A549 (cell line): ENCODE measurements around the gene GDF9. TPM values are rescaled to one million over a fixed set of nuclear protein-coding genes. Genes with fewer than 3 reads are reported as not detected.

Source experiments
- ATAC-seq, 2 experiments: fragments of 200-7000 bp in 1 of 2; fragments of >200 bp in 1 of 2; cut with Nextera tagmentation in 1 of 2; cut with Tn5 transposase in 1 of 2; 3 replicates each; pipeline versions ENCODE4 v1.8.0 to v1.9.1; 2018 to 2020; ENCODE audit warnings: mild to moderate bottlenecking in 1 of 2, moderate library complexity in 1 of 2
- CTCF ChIA-PET: fragments of 300-600 bp; sonication (Branson Sonifier 250); formaldehyde crosslinking; extraction: SDS; loops from one replicate; lab custom pipeline; 2021; ENCODE audit warnings: antibody characterized with exemption, inconsistent platforms; lab: Yijun Ruan, JAX
- POLR2A ChIA-PET: fragments of 350-600 bp; formaldehyde crosslinking; extraction: SDS; loops from one replicate; lab custom pipeline; 2021; ENCODE audit warnings: antibody characterized with exemption, inconsistent platforms; lab: Yijun Ruan, JAX
- DNase-seq, 2 experiments: peaks; one replicate each; pipeline versions ENCODE4 v3.0.0 to v3.0.0-alpha.2; 2011 to 2016; ENCODE audit warnings: low read depth in 1 of 2, low spot score in 1 of 2
- FAIRE-seq: peaks from 2 replicates; lab custom pipeline; 2011; peaks lifted over from hg19 to GRCh38; lab: Jason Lieb, UNC
- H3K27ac ChIP-seq, 2 experiments: fragments of >200 bp; sonication (Bioruptor Twin); formaldehyde crosslinking; 3 replicates each; pipeline ENCODE4 v1.5.1; 2016 to 2017
- H3K4me1 ChIP-seq: fragments of >200 bp; sonication (Bioruptor Twin); formaldehyde crosslinking; 3 replicates; pipeline ENCODE4 v1.6.1; 2016
- H3K4me2 ChIP-seq: fragments of >200 bp; sonication (Bioruptor Twin); formaldehyde crosslinking; 3 replicates; pipeline ENCODE4 v1.6.1; 2016
- H3K4me3 ChIP-seq: fragments of >200 bp; sonication (Bioruptor Twin); formaldehyde crosslinking; 3 replicates; pipeline ENCODE4 v1.5.1; 2016
- H3K9me3 ChIP-seq: fragments of >200 bp; sonication (Bioruptor Twin); formaldehyde crosslinking; 3 replicates; pipeline ENCODE4 v1.6.1; 2016
- CBX2 ChIP-seq: fragments of 200-600 bp; sonication (generic); IDR thresholded peaks from 2 replicates; pipeline ENCODE4 v1.6.1; 2016; ENCODE audit warnings: low read depth, mild to moderate bottlenecking, borderline replicate concordance
- FOSB ChIP-seq: fragments of 250-450 bp; sonication (Bioruptor Pico); IDR thresholded peaks from 2 replicates; pipeline ENCODE4 v1.5.0; 2020; ENCODE audit warnings: mild to moderate bottlenecking, moderate library complexity
- GATA3 ChIP-seq: IDR thresholded peaks from 2 replicates; pipeline ENCODE4 v1.6.1; 2012; ENCODE audit warnings: borderline replicate concordance
- HDAC2 ChIP-seq: fragments of 200-600 bp; sonication (generic); IDR thresholded peaks from 2 replicates; pipeline ENCODE4 v1.6.1; 2016
- HES2 ChIP-seq: fragments of >200 bp; sonication (Bioruptor Twin); formaldehyde crosslinking; IDR thresholded peaks from 2 replicates; pipeline ENCODE4 v1.6.1; 2016
- HOXB5 ChIP-seq: fragments of 250-450 bp; sonication (Bioruptor Pico); IDR thresholded peaks from 2 replicates; pipeline ENCODE4 v1.5.0; 2020; ENCODE audit warnings: mild to moderate bottlenecking, moderate library complexity
- JUNB ChIP-seq: fragments of >200 bp; sonication (Bioruptor Twin); formaldehyde crosslinking; IDR thresholded peaks from 2 replicates; pipeline ENCODE4 v1.6.1; 2016
- KDM1A ChIP-seq: fragments of 200-600 bp; sonication (generic); IDR thresholded peaks from 2 replicates; pipeline ENCODE4 v1.6.1; 2016; ENCODE audit warnings: low read depth, mild to moderate bottlenecking
- MAFK ChIP-seq: fragments of 450-650 bp; IDR thresholded peaks from 2 replicates; pipeline ENCODE4 v1.6.1; 2014; ENCODE audit not compliant: partially characterized antibody
- MYC ChIP-seq: IDR thresholded peaks from 2 replicates; pipeline ENCODE4 v1.6.1; 2012; ENCODE audit warnings: mild to moderate bottlenecking, inconsistent platforms, low read length, improper control_type of control experiment, borderline replicate concordance
- NFE2L2 ChIP-seq: fragments of 150-350 bp; conservative IDR thresholded peaks from 2 replicates; pipeline ENCODE4 v1.6.1; 2014; ENCODE audit warnings: low read length
- NPAS2 ChIP-seq: fragments of 250-450 bp; sonication (Bioruptor Pico); IDR thresholded peaks from 2 replicates; pipeline ENCODE4 v1.8.0; 2022; ENCODE audit warnings: mild to moderate bottlenecking, moderate library complexity, borderline replicate concordance
- POLR2A ChIP-seq: IDR thresholded peaks from 2 replicates; pipeline ENCODE4 v1.6.1; 2012; ENCODE audit warnings: mild to moderate bottlenecking, low read length
- POLR2AphosphoS2 ChIP-seq: conservative IDR thresholded peaks from 2 replicates; pipeline ENCODE4 v1.6.1; 2012; ENCODE audit warnings: low read length, improper control_type of control experiment, inconsistent platforms
- RAD21 ChIP-seq, 2 experiments: fragments of >200 bp in 1 of 2; sonication (Bioruptor Twin) in 1 of 2; formaldehyde crosslinking in 1 of 2; IDR thresholded peaks in 1 of 2; conservative IDR thresholded peaks in 1 of 2; 2 replicates in 1 of 2; 3 replicates in 1 of 2; pipeline ENCODE4 v1.6.1; 2012 to 2018; ENCODE audit warnings: inconsistent platforms in 1 of 2
- RCOR1 ChIP-seq: fragments of 150-350 bp; IDR thresholded peaks from 2 replicates; pipeline ENCODE4 v1.6.1; 2014; ENCODE audit warnings: antibody characterized with exemption, low read length, low read depth
- REST ChIP-seq: fragments of 200-600 bp; sonication (generic); IDR thresholded peaks from 2 replicates; pipeline ENCODE4 v1.6.1; 2016; ENCODE audit warnings: antibody characterized with exemption, mild to moderate bottlenecking, moderate library complexity
- RFX5 ChIP-seq: fragments of 450-650 bp; IDR thresholded peaks from 2 replicates; pipeline ENCODE4 v1.7.1; 2014; ENCODE audit warnings: antibody characterized with exemption, mild to moderate bottlenecking, moderate library complexity
- RNF2 ChIP-seq: fragments of 200-600 bp; sonication (generic); IDR thresholded peaks from 2 replicates; pipeline ENCODE4 v1.6.1; 2016; ENCODE audit warnings: low read depth, mild to moderate bottlenecking, antibody characterized with exemption, moderate library complexity, borderline replicate concordance
- ZC3H11A ChIP-seq: fragments of 450-650 bp; IDR thresholded peaks from 2 replicates; pipeline ENCODE4 v1.6.1; 2014; ENCODE audit warnings: antibody characterized with exemption, mild to moderate bottlenecking
- ZFP36 ChIP-seq: fragments of 450-650 bp; IDR thresholded peaks from 2 replicates; pipeline ENCODE4 v1.6.1; 2014; ENCODE audit warnings: borderline replicate concordance; ENCODE audit not compliant: partially characterized antibody
- ZNF302 ChIP-seq: fragments of 250-450 bp; sonication (Bioruptor Pico); IDR thresholded peaks from 2 replicates; pipeline ENCODE4 v1.9.0; 2021; ENCODE audit warnings: inconsistent platforms, mild to moderate bottlenecking, moderate library complexity
- WGBS: methylation state at CpG from one replicate; pipeline ENCODE4 v1.1.6; 2017; ENCODE audit errors: missing lambda C conversion rate; 5-methylcytosine and 5-hydroxymethylcytosine counted together
- polyA plus RNA-seq, 4 experiments: library from polyadenylated mRNA; depleted of rRNA in 3 of 4; stranded (reverse); fragments of >200 nt; fragmentation: RNase III in 1 of 4; extraction: RNeasy Plus Mini Kit Qiagen cat#74134 plus additional on column Dnase treatment in 1 of 4; gene quantifications; 2 replicates in 3 of 4; 3 replicates in 1 of 4; pipeline ENCODE4 v1.2.3, GENCODE V29; 2011 to 2017
- TF ChIP-seq, protein P1 (sequence below): fragments of 250-450 bp; sonication (Bioruptor Pico); IDR thresholded peaks from 2 replicates; pipeline ENCODE4 v1.5.0; 2021; ENCODE audit warnings: mild to moderate bottlenecking, moderate library complexity, borderline replicate concordance
- TF ChIP-seq, protein P2 (sequence below): fragments of >200 bp; sonication (Bioruptor Twin); formaldehyde crosslinking; IDR thresholded peaks from 3 replicates; pipeline ENCODE4 v1.6.1; 2016
- TF ChIP-seq, protein P3 (sequence below): IDR thresholded peaks from 2 replicates; pipeline ENCODE4 v1.6.1; 2012
- TF ChIP-seq, protein P4 (sequence below): IDR thresholded peaks from 2 replicates; pipeline ENCODE4 v1.6.1; 2012; ENCODE audit warnings: low read depth, borderline replicate concordance

GDF9 gene
- polyA plus RNA-seq, 2 of the 4 experiments (the other 2 are of a cell fraction), result 0.49 to 0.85 TPM

- Histone ChIP-seq H3K27ac (no peak overlapping the region), H3K9me3 (no peaks in the 10 kb centered on the region), H3K4me1 (no peaks in the 10 kb centered on the region), H3K4me2 (no peak overlapping the region), H3K4me3 (no peak overlapping the region)
- ATAC-seq (no peak), FAIRE-seq (no peak), DNase-seq (no peak)
- TF ChIP-seq CBX2 (no peak), RAD21 (conservative IDR thresholded peaks at IDR 0.05 in 1 of 2, IDR thresholded peaks at IDR 0.05 in 1 of 2) (no peak), ZNF302 (CRISPR knock-in tag) (no peak), POLR2AphosphoS2 (no peak), GATA3 (no peak), MYC (no peak), RNF2 (no peak), HES2 (no peak), NFE2L2 (no peak), ZC3H11A (no peak), POLR2A (no peak), RFX5 (no peak), FOSB (CRISPR knock-in tag) (no peak), RCOR1 (no peak), NPAS2 (CRISPR knock-in tag) (no peak), MAFK (no peak)
- TF ChIP-seq, protein P1, sequence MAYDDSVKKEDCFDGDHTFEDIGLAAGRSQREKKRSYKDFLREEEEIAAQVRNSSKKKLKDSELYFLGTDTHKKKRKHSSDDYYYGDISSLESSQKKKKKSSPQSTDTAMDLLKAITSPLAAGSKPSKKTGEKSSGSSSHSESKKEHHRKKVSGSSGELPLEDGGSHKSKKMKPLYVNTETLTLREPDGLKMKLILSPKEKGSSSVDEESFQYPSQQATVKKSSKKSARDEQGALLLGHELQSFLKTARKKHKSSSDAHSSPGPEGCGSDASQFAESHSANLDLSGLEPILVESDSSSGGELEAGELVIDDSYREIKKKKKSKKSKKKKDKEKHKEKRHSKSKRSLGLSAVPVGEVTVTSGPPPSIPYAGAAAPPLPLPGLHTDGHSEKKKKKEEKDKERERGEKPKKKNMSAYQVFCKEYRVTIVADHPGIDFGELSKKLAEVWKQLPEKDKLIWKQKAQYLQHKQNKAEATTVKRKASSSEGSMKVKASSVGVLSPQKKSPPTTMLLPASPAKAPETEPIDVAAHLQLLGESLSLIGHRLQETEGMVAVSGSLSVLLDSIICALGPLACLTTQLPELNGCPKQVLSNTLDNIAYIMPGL (CRISPR knock-in tag), result no peak
- TF ChIP-seq, protein P2, sequence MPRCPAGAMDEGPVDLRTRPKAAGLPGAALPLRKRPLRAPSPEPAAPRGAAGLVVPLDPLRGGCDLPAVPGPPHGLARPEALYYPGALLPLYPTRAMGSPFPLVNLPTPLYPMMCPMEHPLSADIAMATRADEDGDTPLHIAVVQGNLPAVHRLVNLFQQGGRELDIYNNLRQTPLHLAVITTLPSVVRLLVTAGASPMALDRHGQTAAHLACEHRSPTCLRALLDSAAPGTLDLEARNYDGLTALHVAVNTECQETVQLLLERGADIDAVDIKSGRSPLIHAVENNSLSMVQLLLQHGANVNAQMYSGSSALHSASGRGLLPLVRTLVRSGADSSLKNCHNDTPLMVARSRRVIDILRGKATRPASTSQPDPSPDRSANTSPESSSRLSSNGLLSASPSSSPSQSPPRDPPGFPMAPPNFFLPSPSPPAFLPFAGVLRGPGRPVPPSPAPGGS, result no peak
- TF ChIP-seq, protein P3, sequence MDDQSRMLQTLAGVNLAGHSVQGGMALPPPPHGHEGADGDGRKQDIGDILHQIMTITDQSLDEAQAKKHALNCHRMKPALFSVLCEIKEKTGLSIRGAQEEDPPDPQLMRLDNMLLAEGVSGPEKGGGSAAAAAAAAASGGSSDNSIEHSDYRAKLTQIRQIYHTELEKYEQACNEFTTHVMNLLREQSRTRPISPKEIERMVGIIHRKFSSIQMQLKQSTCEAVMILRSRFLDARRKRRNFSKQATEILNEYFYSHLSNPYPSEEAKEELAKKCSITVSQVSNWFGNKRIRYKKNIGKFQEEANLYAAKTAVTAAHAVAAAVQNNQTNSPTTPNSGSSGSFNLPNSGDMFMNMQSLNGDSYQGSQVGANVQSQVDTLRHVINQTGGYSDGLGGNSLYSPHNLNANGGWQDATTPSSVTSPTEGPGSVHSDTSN, result no peak
- CTCF ChIA-PET, result interaction anchor here (1.4 kb wide), 1 partner anchor 15 kb away, joined by 3 read pairs; no protein-coding TSS in a partner anchor
- POLR2A ChIA-PET, result no interaction called here
- WGBS, result 76% methylated on average over 3 of the region's 3 CpGs
Observed at GRCh38 chr5:132898094-132898493, 31.8 kb upstream of the GDF9 start.

DNA sequence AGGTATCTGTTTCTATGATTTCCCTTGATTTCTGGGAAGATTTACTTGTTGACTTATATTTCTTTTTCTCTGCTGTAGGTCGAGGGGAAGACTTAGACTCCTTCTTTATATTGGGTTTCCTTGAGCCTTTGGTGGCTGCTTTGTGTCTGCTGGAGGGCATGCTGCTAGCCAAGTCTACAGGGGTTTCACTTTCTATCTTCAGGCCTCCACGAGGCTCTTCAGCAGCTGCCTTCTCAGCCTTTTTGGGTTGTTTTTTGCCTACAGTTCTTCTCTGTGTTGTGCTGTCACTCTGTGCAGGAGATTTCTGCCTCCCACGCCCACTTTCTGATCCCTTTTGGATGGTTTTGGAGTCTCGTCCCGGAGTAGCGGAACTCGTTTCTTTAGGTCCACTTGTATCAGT, 30.4 kb upstream of the GDF9 start:
- 93% methylated on average over 7 of the region's 7 CpGs for WGBS
- POLR2A ChIA-PET, result no interaction called here
- DNase-seq (no peak), ATAC-seq (no peak), FAIRE-seq (no peak)
- no peak overlapping the region for H3K27ac ChIP-seq
- no peaks in the 10 kb centered on the region for H3K4me1 ChIP-seq
- no peak overlapping the region for H3K4me3 ChIP-seq
- H3K4me2 ChIP-seq, result no peak overlapping the region
- CTCF ChIA-PET, result interaction anchor here (1.3 kb wide), 2 partner anchors 9 to 25 kb away, joined by 3 to 7 read pairs; no protein-coding TSS in a partner anchor
- no peaks in the 10 kb centered on the region for H3K9me3 ChIP-seq
- TF ChIP-seq ZFP36 (no peak), NPAS2 (CRISPR knock-in tag) (no peak), JUNB (no peak), HES2 (no peak), POLR2AphosphoS2 (no peak), FOSB (CRISPR knock-in tag) (no peak), KDM1A (no peak), GATA3 (no peak), HDAC2 (no peak), CBX2 (no peak), ZNF302 (CRISPR knock-in tag) (no peak), HOXB5 (CRISPR knock-in tag) (no peak), REST (no peak)
- TF ChIP-seq, protein P4, sequence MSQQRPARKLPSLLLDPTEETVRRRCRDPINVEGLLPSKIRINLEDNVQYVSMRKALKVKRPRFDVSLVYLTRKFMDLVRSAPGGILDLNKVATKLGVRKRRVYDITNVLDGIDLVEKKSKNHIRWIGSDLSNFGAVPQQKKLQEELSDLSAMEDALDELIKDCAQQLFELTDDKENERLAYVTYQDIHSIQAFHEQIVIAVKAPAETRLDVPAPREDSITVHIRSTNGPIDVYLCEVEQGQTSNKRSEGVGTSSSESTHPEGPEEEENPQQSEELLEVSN, result no peak
